Stimulated activated memory B cell treated with anti-CD40 and anti-IgM and Interleukin-4, amounts not matched to agents 10 μg/mL and 1 μg/mL and 100 μg/mL, for 72 hours (primary cell): ENCODE data around the gene PDS5B.
"Not testable (repeated sequence)": the region's sequence is repeated elsewhere in the genome, so short reads cannot be mapped to it uniquely, and the experiment has no call there.

Source experiments
- ATAC-seq: fragments of 150-1000 bp; cut with Tn5 transposase; 2 replicates; pipeline ENCODE4 v1.10.0; 2021
- H3K27ac Mint-ChIP-seq: one replicate; pipeline ENCODE4 v1.8.0; 2022; ENCODE audit warnings: mild to moderate bottlenecking, mixed read lengths
- H3K27me3 Mint-ChIP-seq: one replicate; pipeline ENCODE4 v1.8.0; 2022; ENCODE audit warnings: mixed read lengths
- H3K36me3 Mint-ChIP-seq: one replicate; pipeline ENCODE4 v1.8.0; 2022; ENCODE audit warnings: mixed read lengths
- H3K4me1 Mint-ChIP-seq: one replicate; pipeline ENCODE4 v1.8.0; 2022; ENCODE audit warnings: mixed read lengths
- H3K4me3 Mint-ChIP-seq: one replicate; pipeline ENCODE4 v1.8.0; 2022; ENCODE audit warnings: mild to moderate bottlenecking, moderate library complexity, mixed read lengths
- H3K9me3 Mint-ChIP-seq: one replicate; pipeline ENCODE4 v1.8.0; 2022; ENCODE audit warnings: mixed read lengths

The PDS5B gene

GRCh38 chr13:32659736-32660135 is 73.5 kb downstream of the PDS5B start:
- H3K27me3 Mint-ChIP-seq, result no peaks in the 10 kb centered on the region
- H3K4me1 Mint-ChIP-seq, result peaks cover 19% of the 10 kb centered on the region
- H3K36me3 Mint-ChIP-seq, result peaks cover 57% of the 10 kb centered on the region
- H3K9me3 Mint-ChIP-seq, result peaks cover 6% of the 10 kb centered on the region
- no peak overlapping the region for H3K4me3 Mint-ChIP-seq
- ATAC-seq, result no peak
- H3K27ac Mint-ChIP-seq, result no peak overlapping the region

- Mint-ChIP-seq H3K27me3 (no peaks in the 10 kb centered on the region), H3K9me3 (peaks cover 6% of the 10 kb centered on the region), H3K27ac (no peak overlapping the region), H3K36me3 (peaks cover 55% of the 10 kb centered on the region), H3K4me1 (peaks cover 19% of the 10 kb centered on the region), H3K4me3 (no peak overlapping the region)
- ATAC-seq, result no peak
Observed at GRCh38 chr13:32660227-32660626, 74.0 kb downstream of the PDS5B start.

- H3K36me3 Mint-ChIP-seq, result peaks cover 43% of the 10 kb centered on the region
- peaks cover 6% of the 10 kb centered on the region for H3K9me3 Mint-ChIP-seq
- no peak for ATAC-seq
- no peak overlapping the region for H3K4me3 Mint-ChIP-seq
- no peak overlapping the region for H3K27ac Mint-ChIP-seq
- H3K4me1 Mint-ChIP-seq, result peaks cover 9% of the 10 kb centered on the region
- H3K27me3 Mint-ChIP-seq, result no peaks in the 10 kb centered on the region
Observed at GRCh38 chr13:32661685-32662084, 75.4 kb downstream of the PDS5B start.

GRCh38 chr13:32663660-32664059 is 77.4 kb downstream of the PDS5B start:
- Mint-ChIP-seq H3K36me3 (peaks cover 38% of the 10 kb centered on the region), H3K27me3 (no peaks in the 10 kb centered on the region), H3K27ac (no peak overlapping the region), H3K4me1 (no peaks in the 10 kb centered on the region), H3K9me3 (no peaks in the 10 kb centered on the region), H3K4me3 (no peak overlapping the region)
- no peak for ATAC-seq

- H3K9me3 Mint-ChIP-seq, result no peaks in the 10 kb centered on the region
- ATAC-seq, result no peak
- H3K27me3 Mint-ChIP-seq, result no peaks in the 10 kb centered on the region
- H3K4me1 Mint-ChIP-seq, result no peaks in the 10 kb centered on the region
- no peak overlapping the region for H3K4me3 Mint-ChIP-seq
- H3K27ac Mint-ChIP-seq, result no peak overlapping the region
- peaks cover 25% of the 10 kb centered on the region for H3K36me3 Mint-ChIP-seq
Observed at GRCh38 chr13:32666990-32667571, 80.8 kb downstream of the PDS5B start.

GRCh38 chr13:32669030-32669646 is 82.9 kb downstream of the PDS5B start:
- Mint-ChIP-seq H3K9me3 (no peaks in the 10 kb centered on the region), H3K36me3 (peaks cover 20% of the 10 kb centered on the region), H3K4me1 (no peaks in the 10 kb centered on the region), H3K27ac (no peak overlapping the region), H3K27me3 (no peaks in the 10 kb centered on the region), H3K4me3 (no peak overlapping the region)
- no peak for ATAC-seq

GRCh38 chr13:32674503-32674902 is 88.3 kb downstream of the PDS5B start:
- no peaks in the 10 kb centered on the region for H3K9me3 Mint-ChIP-seq
- H3K4me1 Mint-ChIP-seq, result peaks cover under 1% of the 10 kb centered on the region
- H3K36me3 Mint-ChIP-seq, result peaks cover 37% of the 10 kb centered on the region
- no peak for ATAC-seq
- H3K27me3 Mint-ChIP-seq, result no peaks in the 10 kb centered on the region
- H3K27ac Mint-ChIP-seq, result no peak overlapping the region
- no peak overlapping the region for H3K4me3 Mint-ChIP-seq

GRCh38 chr13:32676242-32676641 is 90.0 kb downstream of the PDS5B start:
- Mint-ChIP-seq H3K9me3 (no peaks in the 10 kb centered on the region), H3K27ac (no peak overlapping the region), H3K4me3 (no peak overlapping the region), H3K36me3 (peaks cover 54% of the 10 kb centered on the region), H3K27me3 (no peaks in the 10 kb centered on the region), H3K4me1 (peaks cover 5% of the 10 kb centered on the region)
- ATAC-seq, result no peak

GRCh38 chr13:32682130-32682529 is 95.9 kb downstream of the PDS5B start:
- Mint-ChIP-seq H3K27ac (no peak overlapping the region), H3K9me3 (no peaks in the 10 kb centered on the region), H3K4me1 (peaks cover 5% of the 10 kb centered on the region), H3K36me3 (peaks cover 66% of the 10 kb centered on the region), H3K27me3 (no peaks in the 10 kb centered on the region), H3K4me3 (no peak overlapping the region)
- no peak for ATAC-seq

- H3K4me1 Mint-ChIP-seq, result peaks cover 5% of the 10 kb centered on the region
- peaks cover 64% of the 10 kb centered on the region for H3K36me3 Mint-ChIP-seq
- no peak overlapping the region for H3K27ac Mint-ChIP-seq
- H3K9me3 Mint-ChIP-seq, result no peaks in the 10 kb centered on the region
- no peak for ATAC-seq
- H3K27me3 Mint-ChIP-seq, result no peaks in the 10 kb centered on the region
- no peak overlapping the region for H3K4me3 Mint-ChIP-seq
Observed at GRCh38 chr13:32682740-32683139, 96.5 kb downstream of the PDS5B start.

- H3K4me3 Mint-ChIP-seq, result no peak overlapping the region
- peaks cover 21% of the 10 kb centered on the region for H3K36me3 Mint-ChIP-seq
- H3K4me1 Mint-ChIP-seq, result no peaks in the 10 kb centered on the region
- no peaks in the 10 kb centered on the region for H3K9me3 Mint-ChIP-seq
- H3K27ac Mint-ChIP-seq, result no peak overlapping the region
- no peaks in the 10 kb centered on the region for H3K27me3 Mint-ChIP-seq
- no peak for ATAC-seq
Observed at GRCh38 chr13:32687275-32687674, 101.0 kb downstream of the PDS5B start.

GRCh38 chr13:32695602-32696250 is 109.5 kb downstream of the PDS5B start:
- no peak for ATAC-seq
- no peak overlapping the region for H3K4me3 Mint-ChIP-seq
- no peaks in the 10 kb centered on the region for H3K4me1 Mint-ChIP-seq
- no peak overlapping the region for H3K27ac Mint-ChIP-seq
- no peaks in the 10 kb centered on the region for H3K9me3 Mint-ChIP-seq
- H3K27me3 Mint-ChIP-seq, result no peaks in the 10 kb centered on the region
- peaks cover 30% of the 10 kb centered on the region for H3K36me3 Mint-ChIP-seq

GRCh38 chr13:32707471-32707870 is 121.2 kb downstream of the PDS5B start:
- Mint-ChIP-seq H3K36me3 (peaks cover 51% of the 10 kb centered on the region), H3K4me1 (no peaks in the 10 kb centered on the region), H3K9me3 (peaks cover 2% of the 10 kb centered on the region), H3K4me3 (no peak overlapping the region), H3K27ac (no peak overlapping the region), H3K27me3 (no peaks in the 10 kb centered on the region)
- no peak for ATAC-seq

- ATAC-seq, result no peak
- H3K4me3 Mint-ChIP-seq, result no peak overlapping the region
- H3K36me3 Mint-ChIP-seq, result peaks cover 65% of the 10 kb centered on the region
- no peaks in the 10 kb centered on the region for H3K4me1 Mint-ChIP-seq
- H3K27me3 Mint-ChIP-seq, result no peaks in the 10 kb centered on the region
- H3K9me3 Mint-ChIP-seq, result peaks cover 15% of the 10 kb centered on the region
- H3K27ac Mint-ChIP-seq, result no peak overlapping the region
Observed at GRCh38 chr13:32713397-32713796, 127.1 kb downstream of the PDS5B start.

GRCh38 chr13:32716201-32716600 is 129.9 kb downstream of the PDS5B start:
- ATAC-seq, H3K27me3 Mint-ChIP-seq, H3K4me1 Mint-ChIP-seq, H3K27ac Mint-ChIP-seq, H3K4me3 Mint-ChIP-seq: not testable (repeated sequence)
- peaks cover 15% of the 10 kb centered on the region for H3K9me3 Mint-ChIP-seq
- peaks cover 57% of the 10 kb centered on the region for H3K36me3 Mint-ChIP-seq

GRCh38 chr13:32720026-32720425 is 133.8 kb downstream of the PDS5B start:
- Mint-ChIP-seq H3K9me3 (no peaks in the 10 kb centered on the region), H3K27me3 (no peaks in the 10 kb centered on the region), H3K36me3 (peaks cover 50% of the 10 kb centered on the region), H3K27ac (no peak overlapping the region), H3K4me3 (no peak overlapping the region), H3K4me1 (peaks cover 10% of the 10 kb centered on the region)
- ATAC-seq, result no peak
